IMR-90 (cell line): Measurements from ENCODE around the gene LAMC2. TPM values are rescaled to one million over a fixed set of nuclear protein-coding genes. Genes with fewer than 3 reads are reported as not detected.

Source experiments
- ATAC-seq: fragments of 200-7000 bp; cut with Tn5 transposase; 2 replicates; pipeline ENCODE4 v1.9.1; 2020; ENCODE audit warnings: low read depth, mild to moderate bottlenecking, moderate library complexity
- BruUV-seq: library from RNA; stranded (reverse); fragments of 400-500 nt; replicated peaks from 2 replicates; lab custom pipeline; 2021; lab: Mats Ljungman, UMichigan
- CTCF ChIA-PET: fragments of 300-600 bp; formaldehyde crosslinking; extraction: SDS; loops from one replicate; lab custom pipeline; 2021; ENCODE audit warnings: antibody characterized with exemption; lab: Yijun Ruan, JAX
- POLR2A ChIA-PET: fragments of 300-600 bp; sonication (Branson Sonifier 250); formaldehyde crosslinking; loops from one replicate; lab custom pipeline; 2022; ENCODE audit warnings: antibody characterized with exemption; ENCODE audit not compliant: unreplicated experiment; lab: Charles Lee
- DNase-seq: peaks from one replicate; pipeline ENCODE4 v3.0.0; 2013
- H2AFZ ChIP-seq: replicated peaks from 2 replicates; pipeline ENCODE3; 2013; ENCODE audit warnings: low read length, mild to moderate bottlenecking; ENCODE audit not compliant: poor library complexity
- H2AK5ac ChIP-seq: 2 replicates; pipeline ENCODE4 v1.6.1; 2013; ENCODE audit warnings: low read depth, low read length, inconsistent platforms
- H2AK9ac ChIP-seq: replicated peaks from 2 replicates; pipeline ENCODE3; 2013; ENCODE audit warnings: mild to moderate bottlenecking, low read depth, low read length, moderate library complexity; ENCODE audit not compliant: poor library complexity
- H2BK120ac ChIP-seq: 2 replicates; pipeline ENCODE4 v1.6.1; 2013; ENCODE audit warnings: low read depth, low read length, inconsistent platforms
- H2BK15ac ChIP-seq: 3 replicates; pipeline ENCODE4 v1.6.1; 2013; ENCODE audit warnings: low read depth, low read length, inconsistent platforms
- H2BK20ac ChIP-seq: 2 replicates; pipeline ENCODE4 v1.6.1; 2013; ENCODE audit warnings: low read depth, mild to moderate bottlenecking, inconsistent platforms, low read length, moderate library complexity
- H2BK5ac ChIP-seq: 2 replicates; pipeline ENCODE4 v1.6.1; 2013; ENCODE audit warnings: mild to moderate bottlenecking, low read depth, low read length, inconsistent platforms; ENCODE audit not compliant: poor library complexity, severe bottlenecking
- H3K14ac ChIP-seq: replicated peaks from 2 replicates; pipeline ENCODE4 v1.6.1; 2013; ENCODE audit warnings: low read depth, low read length, inconsistent platforms
- H3K18ac ChIP-seq: 2 replicates; pipeline ENCODE4 v1.6.1; 2013; ENCODE audit warnings: low read depth, low read length, control low read depth
- H3K23ac ChIP-seq: 2 replicates; pipeline ENCODE4 v1.6.1; 2013; ENCODE audit warnings: low read depth, low read length, inconsistent platforms
- H3K27ac ChIP-seq: 2 replicates; pipeline ENCODE4 v1.5.1; 2013; ENCODE audit warnings: mild to moderate bottlenecking, control low read depth, low read length; ENCODE audit not compliant: insufficient read depth
- H3K27me3 ChIP-seq: 2 replicates; pipeline ENCODE4 v1.6.1; 2013; ENCODE audit warnings: low read length; ENCODE audit not compliant: control insufficient read depth, insufficient read depth
- H3K36me3 ChIP-seq: 2 replicates; pipeline ENCODE4 v1.6.1; 2013; ENCODE audit warnings: low read length, mixed read lengths; ENCODE audit not compliant: control insufficient read depth, insufficient read depth
- H3K4ac ChIP-seq: 2 replicates; pipeline ENCODE4 v1.6.1; 2013; ENCODE audit warnings: low read depth, low read length, inconsistent platforms
- H3K4me1 ChIP-seq: 2 replicates; pipeline ENCODE4 v1.6.1; 2013; ENCODE audit warnings: low read length, mixed read lengths; ENCODE audit not compliant: control insufficient read depth, insufficient read depth
- H3K4me2 ChIP-seq: 2 replicates; pipeline ENCODE4 v1.6.1; 2013; ENCODE audit warnings: low read depth, mild to moderate bottlenecking, control low read depth, low read length, moderate library complexity
- H3K4me3 ChIP-seq: 2 replicates; pipeline ENCODE4 v1.5.1; 2013; ENCODE audit warnings: low read depth, mild to moderate bottlenecking, control low read depth, low read length, moderate library complexity; ENCODE audit not compliant: insufficient read depth
- H3K56ac ChIP-seq: 2 replicates; pipeline ENCODE4 v1.6.1; 2013; ENCODE audit warnings: low read length, inconsistent platforms; ENCODE audit not compliant: insufficient read depth; ENCODE audit errors: extremely low read depth
- H3K79me1 ChIP-seq, 2 experiments: 2 replicates each; pipeline ENCODE4 v1.6.1; 2013; ENCODE audit warnings: low read length in 2 of 2, inconsistent platforms in 1 of 2, low read depth in 1 of 2
- H3K9ac ChIP-seq: 2 replicates; pipeline ENCODE4 v1.6.1; 2013; ENCODE audit warnings: low read depth, low read length, control low read depth
- H3K9me1 ChIP-seq: 2 replicates; pipeline ENCODE4 v1.6.1; 2013; ENCODE audit warnings: low read length, inconsistent platforms; ENCODE audit not compliant: insufficient read depth
- H3K9me3 ChIP-seq: 2 replicates; pipeline ENCODE4 v1.6.1; 2013; ENCODE audit warnings: low read length; ENCODE audit not compliant: control insufficient read depth, insufficient read depth
- H4K20me1 ChIP-seq: 2 replicates; pipeline ENCODE4 v1.6.1; 2013; ENCODE audit warnings: low read length, inconsistent platforms; ENCODE audit not compliant: insufficient read depth
- H4K5ac ChIP-seq: 2 replicates; pipeline ENCODE4 v1.6.1; 2013; ENCODE audit warnings: mild to moderate bottlenecking, low read depth, low read length, control low read depth
- H4K8ac ChIP-seq, 2 experiments: 2 replicates each; pipeline ENCODE4 v1.6.1; 2013; ENCODE audit warnings: low read depth in 2 of 2, low read length in 2 of 2, control low read depth in 1 of 2, inconsistent platforms in 1 of 2
- H4K91ac ChIP-seq: 2 replicates; pipeline ENCODE4 v1.6.1; 2013; ENCODE audit warnings: low read depth, low read length, inconsistent platforms; ENCODE audit not compliant: insufficient read depth
- BHLHE40 ChIP-seq: fragments of 150-350 bp; IDR thresholded peaks from 2 replicates; pipeline ENCODE4 v1.6.1; 2016; ENCODE audit warnings: mild to moderate bottlenecking, low read depth, low read length
- MAFK ChIP-seq: IDR thresholded peaks from 2 replicates; pipeline ENCODE4 v1.6.1; 2012; ENCODE audit warnings: low read depth, low read length, improper control_type of control experiment
- MAZ ChIP-seq: IDR thresholded peaks from 2 replicates; pipeline ENCODE4 v1.6.1; 2012; ENCODE audit warnings: low read depth, mild to moderate bottlenecking, low read length, improper control_type of control experiment, moderate library complexity, borderline replicate concordance
- NFE2L2 ChIP-seq: fragments of 150-350 bp; IDR thresholded peaks from 2 replicates; pipeline ENCODE4 v1.6.1; 2016; ENCODE audit warnings: low read depth, mild to moderate bottlenecking, low read length
- POLR2A ChIP-seq: IDR thresholded peaks from 2 replicates; pipeline ENCODE4 v1.6.1; 2012; ENCODE audit warnings: mild to moderate bottlenecking, low read depth, low read length
- RFX5 ChIP-seq: IDR thresholded peaks from 2 replicates; pipeline ENCODE4 v1.8.0; 2012; ENCODE audit warnings: low read depth, mild to moderate bottlenecking, low read length, moderate library complexity
- WGBS, 2 experiments: methylation state at CpG; one replicate each; pipeline versions ENCODE4 v1.1.5 to v1.1.7; 2013; ENCODE audit warnings: missing lambda C conversion rate in 2 of 2; ENCODE audit not compliant: insufficient read length in 1 of 2; ENCODE audit errors: extremely low coverage in 2 of 2; 5-methylcytosine and 5-hydroxymethylcytosine counted together
- dilution Hi-C: fragments of 300-500 bp; cut with HindIII; formaldehyde crosslinking; loops from one replicate; pipeline ENCODE4 v1.14.3; 2018; ENCODE audit warnings: low sequenced_read_pairs; ENCODE audit not compliant: unreplicated experiment
- in situ Hi-C: fragments of 300-500 bp; cut with MboI; formaldehyde crosslinking; loops from 3 replicates; pipeline ENCODE4 v1.14.3; 2019; ENCODE audit warnings: low sequenced_read_pairs, inconsistent platforms, mixed read lengths
- intact Hi-C: fragments of 100-400 bp; cut with micrococcal nuclease; formaldehyde crosslinking; loops from 2 replicates; pipeline ENCODE4 v1.10.0; 2022
- polyA plus RNA-seq, 3 experiments: library from polyadenylated mRNA; depleted of rRNA; stranded (reverse); fragments of >200 nt; gene quantifications; 2 replicates each; pipeline ENCODE4 v1.2.3, GENCODE V29; 2012; ENCODE audit warnings: low replicate concordance in 1 of 3
- total RNA-seq: library from RNA; depleted of rRNA; stranded (reverse); fragments of >200 nt; gene quantifications from 2 replicates; pipeline ENCODE4 v1.2.3, GENCODE V29; 2012
- TF ChIP-seq, protein P1 (sequence below): fragments of 150-350 bp; IDR thresholded peaks from 2 replicates; pipeline ENCODE4 v1.6.1; 2016; ENCODE audit warnings: low read depth, mild to moderate bottlenecking, low read length, moderate library complexity, borderline replicate concordance

Gene LAMC2
- total and polyA plus RNA-seq, 2 of the 4 experiments (the other 2 are of a cell fraction) = 2.3 to 2.8 TPM

DNA sequence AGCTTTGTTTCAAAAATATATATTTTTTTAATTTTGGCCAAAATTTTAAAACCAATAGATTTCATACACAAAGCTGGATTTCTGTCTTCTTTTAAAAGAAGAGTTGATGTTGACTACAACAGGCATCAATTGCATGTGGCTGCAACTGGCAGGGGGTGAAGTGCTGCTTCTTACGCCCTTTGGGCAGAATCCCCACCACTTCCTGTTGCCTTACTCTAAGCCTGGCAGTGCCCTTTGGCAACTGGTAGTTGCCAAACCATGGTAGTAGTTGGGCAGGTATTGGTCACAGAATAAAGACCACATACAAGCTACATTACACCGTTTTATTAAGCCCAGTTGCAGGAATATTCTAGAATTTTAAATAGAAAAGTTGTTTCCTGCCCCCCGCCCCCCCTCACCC, 17.0 kb downstream of the LAMC2 start:
- no peak overlapping the region for H2AFZ ChIP-seq
- no peak overlapping the region for H3K4me2 ChIP-seq
- H3K9me1 ChIP-seq = peaks cover 5% of the 10 kb centered on the region; the same call in 1 of the 2 replicates
- no peak overlapping the region for H2AK9ac ChIP-seq
- H3K27ac ChIP-seq = no peak overlapping the region
- no peaks in the 10 kb centered on the region for H4K20me1 ChIP-seq
- no peak overlapping the region for H3K9ac ChIP-seq
- no peaks in the 10 kb centered on the region for H3K79me1 ChIP-seq
- CTCF ChIA-PET = interaction anchor here (0.6 kb wide), 2 partner anchors 23 to 25 kb away, joined by 3 to 6 read pairs; no protein-coding TSS in a partner anchor
- no peak for ATAC-seq
- no peak overlapping the region for H2BK15ac ChIP-seq
- H3K4me1 ChIP-seq = peaks cover 6% of the 10 kb centered on the region
- H2BK5ac ChIP-seq = no peak overlapping the region
- no peak for DNase-seq
- H2BK120ac ChIP-seq = no peak overlapping the region
- no peak overlapping the region for H4K91ac ChIP-seq
- intact Hi-C loops (no loop called here), in situ Hi-C loops (no loop called here), dilution Hi-C loops (no loop called here)
- BruUV-seq = no TSS peak
- H3K14ac ChIP-seq = no peak overlapping the region
- POLR2A ChIA-PET = no interaction called here
- no peak overlapping the region for H4K8ac ChIP-seq
- no peaks in the 10 kb centered on the region for H3K27me3 ChIP-seq
- no peak overlapping the region for H3K4ac ChIP-seq
- H3K56ac ChIP-seq = no peak overlapping the region
- TF ChIP-seq MAFK = no peak
- TF ChIP-seq, protein P1, sequence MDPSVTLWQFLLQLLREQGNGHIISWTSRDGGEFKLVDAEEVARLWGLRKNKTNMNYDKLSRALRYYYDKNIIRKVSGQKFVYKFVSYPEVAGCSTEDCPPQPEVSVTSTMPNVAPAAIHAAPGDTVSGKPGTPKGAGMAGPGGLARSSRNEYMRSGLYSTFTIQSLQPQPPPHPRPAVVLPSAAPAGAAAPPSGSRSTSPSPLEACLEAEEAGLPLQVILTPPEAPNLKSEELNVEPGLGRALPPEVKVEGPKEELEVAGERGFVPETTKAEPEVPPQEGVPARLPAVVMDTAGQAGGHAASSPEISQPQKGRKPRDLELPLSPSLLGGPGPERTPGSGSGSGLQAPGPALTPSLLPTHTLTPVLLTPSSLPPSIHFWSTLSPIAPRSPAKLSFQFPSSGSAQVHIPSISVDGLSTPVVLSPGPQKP = no peak
- TF ChIP-seq NFE2L2 = no peak
- no peak for TF ChIP-seq POLR2A
- no peak for TF ChIP-seq MAZ
- no peak for TF ChIP-seq RFX5
- no peak for TF ChIP-seq BHLHE40
- H3K4me3 ChIP-seq = no peak overlapping the region
- no peak overlapping the region for H3K23ac ChIP-seq
- no peak overlapping the region for H4K5ac ChIP-seq
- H2BK20ac ChIP-seq = no peak overlapping the region
- H2AK5ac ChIP-seq = no peak overlapping the region
- no peak overlapping the region for H3K18ac ChIP-seq
- no peaks in the 10 kb centered on the region for H3K9me3 ChIP-seq
- no peaks in the 10 kb centered on the region for H3K36me3 ChIP-seq
- WGBS, 2 experiments = no CpG with 5 or more reads among the region's 3 CpGs
